ENCODE data around the gene OXER1. TPM values are rescaled to one million over a fixed set of nuclear protein-coding genes. Genes with fewer than 3 reads are reported as not detected.
A peak's percentile ranks its signal among the peaks of the same experiment; 100 is the strongest.

The OXER1 gene
- total RNA-seq, 1 donor from 2014 or later = 4.6 TPM

- H3K27me3 Mint-ChIP-seq = peaks cover 3% of the 10 kb centered on the region
- peak; percentile 58 for TF ChIP-seq CTCF (IDR thresholded peaks at IDR 0.05; ENCODE audit: unreplicated experiment)
- no peaks in the 10 kb centered on the region for H3K9me3 Mint-ChIP-seq (ENCODE audit: low read depth)
- peak overlapping the region; percentile 68 for H3K4me3 Mint-ChIP-seq (ENCODE audit: low read depth)
- peak overlapping the region; percentile 67 for H3K27ac Mint-ChIP-seq
- DNase-seq (ENCODE audit: low spot score, unreplicated experiment) = no peak
- H3K36me3 Mint-ChIP-seq (ENCODE audit: insufficient read depth) = peaks cover 1% of the 10 kb centered on the region
- H3K4me1 Mint-ChIP-seq (ENCODE audit: low read depth) = peaks cover 21% of the 10 kb centered on the region
Observed at GRCh38 chr2:42794271-42795046, 30.5 kb upstream of the OXER1 start.

- peak overlapping the region; percentile 78 for H3K27ac Mint-ChIP-seq
- H3K36me3 Mint-ChIP-seq (ENCODE audit: insufficient read depth) = peaks cover 2% of the 10 kb centered on the region
- H3K4me1 Mint-ChIP-seq (ENCODE audit: low read depth) = peaks cover 21% of the 10 kb centered on the region
- DNase-seq (ENCODE audit: low spot score, unreplicated experiment) = no peak
- H3K9me3 Mint-ChIP-seq (ENCODE audit: low read depth) = no peaks in the 10 kb centered on the region
- TF ChIP-seq CTCF (IDR thresholded peaks at IDR 0.05; ENCODE audit: unreplicated experiment) = no peak
- H3K27me3 Mint-ChIP-seq = peaks cover 3% of the 10 kb centered on the region
- H3K4me3 Mint-ChIP-seq (ENCODE audit: low read depth) = peak overlapping the region; percentile 68
Observed at GRCh38 chr2:42793334-42794270, 29.7 kb upstream of the OXER1 start.

GRCh38 chr2:42792583-42793333, 28.8 kb upstream of the OXER1 start, which contains the start of gene HAAO:
Gene HAAO (minus strand): TSS chr2:42792583. CDS start chr2:42792536, 47 bp downstream.
- peak; percentile 37 for TF ChIP-seq CTCF (IDR thresholded peaks at IDR 0.05; ENCODE audit: unreplicated experiment)
- H3K36me3 Mint-ChIP-seq (ENCODE audit: insufficient read depth) = peaks cover 1% of the 10 kb centered on the region
- peak within 1 kb of the TSS; percentile 80 for H3K27ac Mint-ChIP-seq
- no peaks in the 10 kb centered on the region for H3K9me3 Mint-ChIP-seq (ENCODE audit: low read depth)
- peaks cover 3% of the 10 kb centered on the region for H3K27me3 Mint-ChIP-seq
- peak within 1 kb of the TSS; percentile 78 for H3K4me3 Mint-ChIP-seq (ENCODE audit: low read depth)
- H3K4me1 Mint-ChIP-seq (ENCODE audit: low read depth) = peaks cover 21% of the 10 kb centered on the region
- DNase-seq (ENCODE audit: low spot score, unreplicated experiment) = peak; percentile 72

GRCh38 chr2:42792087-42792582, 28.2 kb upstream of the OXER1 start:
- Mint-ChIP-seq H3K4me3 (ENCODE audit: low read depth) (peak overlapping the region; percentile 78), H3K27ac (peak overlapping the region; percentile 80), H3K4me1 (ENCODE audit: low read depth) (peaks cover 21% of the 10 kb centered on the region), H3K9me3 (ENCODE audit: low read depth) (no peaks in the 10 kb centered on the region), H3K27me3 (peaks cover 3% of the 10 kb centered on the region), H3K36me3 (ENCODE audit: insufficient read depth) (peaks cover 1% of the 10 kb centered on the region)
- no peak for DNase-seq (ENCODE audit: low spot score, unreplicated experiment)
- no peak for TF ChIP-seq CTCF (IDR thresholded peaks at IDR 0.05; ENCODE audit: unreplicated experiment)

All from progenitor cell of endocrine pancreas (in vitro differentiated cells).